HFF-Myc (cell line): ENCODE results near the gene ILDR1.

Source experiments
- DNase-seq: peaks from one replicate; pipeline ENCODE4 v3.0.0-alpha.2; 2011; ENCODE audit warnings: low read depth; ENCODE audit errors: extremely low read depth
- H3K4me3 ChIP-seq: replicated peaks from 2 replicates; pipeline ENCODE4 v1.5.1; 2011; ENCODE audit warnings: low read depth, mild to moderate bottlenecking, control low read depth, low read length
- TF ChIP-seq, protein P1 (sequence below): IDR thresholded peaks from 2 replicates; pipeline ENCODE4 v1.5.1; 2012; ENCODE audit warnings: mild to moderate bottlenecking, low read depth, low read length, control low read depth; ENCODE audit errors: missing control alignments

The ILDR1 gene

DNA sequence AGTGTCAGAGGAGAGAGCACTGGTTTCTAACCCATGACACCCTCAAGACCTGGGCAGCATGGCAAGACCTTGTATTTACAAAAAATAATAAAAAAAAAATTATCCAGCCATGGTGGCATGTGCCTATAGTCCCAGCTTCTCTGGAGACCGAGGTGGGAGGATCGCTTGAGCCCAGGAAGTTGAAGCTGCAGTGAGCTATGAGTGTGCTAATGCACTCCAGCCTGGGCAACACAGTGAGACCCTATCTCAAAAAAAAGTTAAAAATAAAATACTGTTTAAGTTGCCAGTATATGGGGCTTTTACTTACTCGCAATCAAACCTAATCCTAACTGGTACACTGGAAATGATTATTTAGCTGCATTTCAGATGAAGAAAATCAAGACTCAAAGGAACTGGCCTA, 20.2 kb downstream of the ILDR1 start:
- DNase-seq, result no peak
- no peak overlapping the region for H3K4me3 ChIP-seq
- TF ChIP-seq, protein P1, sequence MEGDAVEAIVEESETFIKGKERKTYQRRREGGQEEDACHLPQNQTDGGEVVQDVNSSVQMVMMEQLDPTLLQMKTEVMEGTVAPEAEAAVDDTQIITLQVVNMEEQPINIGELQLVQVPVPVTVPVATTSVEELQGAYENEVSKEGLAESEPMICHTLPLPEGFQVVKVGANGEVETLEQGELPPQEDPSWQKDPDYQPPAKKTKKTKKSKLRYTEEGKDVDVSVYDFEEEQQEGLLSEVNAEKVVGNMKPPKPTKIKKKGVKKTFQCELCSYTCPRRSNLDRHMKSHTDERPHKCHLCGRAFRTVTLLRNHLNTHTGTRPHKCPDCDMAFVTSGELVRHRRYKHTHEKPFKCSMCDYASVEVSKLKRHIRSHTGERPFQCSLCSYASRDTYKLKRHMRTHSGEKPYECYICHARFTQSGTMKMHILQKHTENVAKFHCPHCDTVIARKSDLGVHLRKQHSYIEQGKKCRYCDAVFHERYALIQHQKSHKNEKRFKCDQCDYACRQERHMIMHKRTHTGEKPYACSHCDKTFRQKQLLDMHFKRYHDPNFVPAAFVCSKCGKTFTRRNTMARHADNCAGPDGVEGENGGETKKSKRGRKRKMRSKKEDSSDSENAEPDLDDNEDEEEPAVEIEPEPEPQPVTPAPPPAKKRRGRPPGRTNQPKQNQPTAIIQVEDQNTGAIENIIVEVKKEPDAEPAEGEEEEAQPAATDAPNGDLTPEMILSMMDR, result no peak

DNA sequence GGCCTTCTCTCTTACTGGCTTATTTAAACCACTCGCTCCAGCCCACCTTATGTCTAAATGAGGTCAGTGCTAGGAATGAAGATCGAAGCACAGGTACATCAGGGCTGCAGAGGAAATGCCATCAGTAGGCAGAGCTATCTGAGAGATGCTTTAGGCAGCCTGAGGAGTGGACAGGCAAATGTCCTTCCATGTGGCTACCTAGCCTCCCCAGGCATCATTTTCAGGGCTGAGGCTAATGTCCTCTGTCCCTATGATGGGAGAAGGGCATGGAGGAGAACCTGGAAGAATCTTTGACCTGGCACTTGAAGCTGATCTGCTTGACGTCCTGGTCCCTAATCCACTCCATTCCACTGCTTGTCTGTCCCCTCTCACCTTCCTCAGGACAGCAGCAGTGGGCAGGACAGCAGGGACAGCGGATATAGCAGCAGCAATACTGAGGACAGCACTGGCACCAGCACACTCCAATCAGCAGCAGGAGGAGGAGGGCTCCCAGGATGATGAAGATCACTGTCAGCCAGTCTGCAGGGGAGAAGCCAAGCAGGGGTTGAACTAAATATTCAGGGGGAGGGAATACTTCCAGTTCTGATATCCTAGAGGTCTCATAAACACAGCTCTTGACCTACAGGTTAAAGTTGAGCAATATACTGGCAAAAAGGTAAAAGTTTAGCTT, 21.0 kb downstream of the ILDR1 start:
- TF ChIP-seq, protein P1, result no peak
- H3K4me3 ChIP-seq, result no peak overlapping the region
- no peak for DNase-seq

DNA sequence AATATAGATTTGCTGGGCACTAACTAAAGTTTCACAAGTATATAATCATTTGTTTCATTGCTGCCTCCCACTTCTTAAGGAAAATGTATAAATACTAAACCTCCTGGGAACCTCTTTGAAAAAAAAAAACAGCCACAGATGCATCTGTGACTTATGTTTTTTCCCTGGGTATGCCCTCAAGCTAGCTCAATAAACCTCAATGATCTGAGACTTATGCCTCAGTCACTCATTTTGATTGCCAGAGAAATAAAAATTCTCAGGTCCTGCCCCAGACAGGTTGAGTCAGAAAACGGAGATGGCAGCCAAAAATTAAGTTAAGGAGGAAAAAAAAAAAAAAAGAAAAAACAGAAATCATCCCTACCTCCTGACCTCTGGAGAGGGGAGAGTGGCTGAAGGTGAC, 22.1 kb downstream of the ILDR1 start:
- no peak overlapping the region for H3K4me3 ChIP-seq
- no peak for DNase-seq
- TF ChIP-seq, protein P1, result no peak

DNA sequence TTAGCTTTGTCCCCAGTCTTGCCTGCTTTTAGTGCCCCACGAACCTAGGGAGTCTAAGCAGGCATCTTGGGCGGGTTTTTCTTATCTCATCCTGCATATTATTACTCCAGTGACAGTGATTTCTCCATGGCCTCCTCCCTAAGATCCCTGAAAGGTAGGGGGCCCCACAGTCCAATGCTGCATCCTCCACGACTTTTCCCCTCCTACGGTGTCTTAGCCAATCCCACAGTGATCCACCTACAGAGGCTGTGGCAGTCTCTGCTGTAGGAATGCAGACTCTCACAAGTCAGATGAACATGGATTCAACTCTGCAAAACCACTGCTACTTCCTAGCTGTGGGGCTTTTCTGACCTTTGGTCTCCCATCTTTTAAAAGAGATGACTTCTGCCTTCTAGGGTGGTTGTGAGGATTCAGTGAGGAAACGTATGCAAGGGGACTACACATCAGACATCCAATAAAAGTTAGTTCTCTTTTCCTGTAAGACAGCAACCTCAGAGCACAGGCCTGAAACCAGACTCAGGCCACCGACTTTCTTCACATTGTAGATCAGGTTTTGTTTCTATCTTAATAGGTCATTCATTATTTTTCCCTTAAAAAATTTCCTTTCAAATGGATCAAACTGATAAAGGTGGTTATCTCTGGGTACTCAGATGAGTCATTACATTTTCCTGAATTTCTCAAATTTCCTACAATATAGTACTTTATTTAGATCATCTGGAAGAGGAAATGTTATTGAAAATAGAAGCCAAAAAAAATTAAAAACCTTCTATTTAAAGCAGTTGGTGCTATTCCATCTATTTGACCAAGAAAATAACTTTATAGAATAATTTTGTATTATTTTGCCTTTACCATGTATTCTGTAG, 23.2 kb downstream of the ILDR1 start:
- TF ChIP-seq, protein P1, result no peak
- DNase-seq, result no peak
- no peak overlapping the region for H3K4me3 ChIP-seq

DNA sequence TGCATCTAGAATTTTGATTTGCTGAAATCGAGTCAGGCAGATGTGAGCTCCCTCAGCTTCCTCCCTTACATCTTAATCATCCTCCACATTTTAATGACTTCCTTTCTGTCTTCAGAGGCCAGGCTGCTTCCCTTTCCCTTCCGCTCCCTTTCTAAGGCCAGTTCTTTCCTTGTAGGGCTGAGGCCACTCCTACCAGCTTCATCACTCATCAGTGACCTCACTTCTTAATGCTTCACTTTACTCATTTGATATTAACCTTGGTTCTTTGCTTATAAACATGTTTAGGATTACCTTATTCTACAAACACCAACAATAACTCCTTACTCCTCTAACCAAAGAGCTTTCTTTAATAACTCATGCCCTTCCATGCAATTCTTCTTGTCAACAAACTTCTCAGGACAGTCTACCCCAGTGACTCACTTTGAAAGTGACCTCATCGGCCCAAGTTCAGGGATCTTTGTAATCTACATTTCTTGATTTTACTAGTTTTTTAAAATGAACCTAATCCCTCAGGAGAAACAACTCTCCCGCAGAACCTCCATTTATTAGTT, 23.9 kb downstream of the ILDR1 start:
- TF ChIP-seq, protein P1, result no peak
- DNase-seq, result peak; percentile 5
- no peak overlapping the region for H3K4me3 ChIP-seq

DNA sequence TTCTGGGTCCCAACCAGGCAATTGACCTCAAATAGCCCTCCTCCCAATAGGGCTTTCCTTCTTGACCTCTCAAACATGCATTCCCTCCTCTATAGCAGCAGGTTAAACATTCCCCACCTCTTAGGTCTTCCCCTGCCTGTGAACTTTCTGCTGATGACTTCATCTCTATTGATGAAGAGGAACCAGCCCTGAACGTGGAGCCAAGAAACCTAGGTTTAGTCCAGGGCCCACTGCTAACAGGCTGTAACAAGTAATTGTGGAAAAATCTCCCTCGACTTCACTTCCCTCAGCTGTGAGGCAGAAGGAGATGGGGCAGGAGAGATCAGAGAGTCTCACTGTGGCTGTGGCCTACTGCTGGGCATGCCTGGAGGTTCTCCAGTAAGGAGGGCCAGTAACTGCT, 24.7 kb downstream of the ILDR1 start:
- TF ChIP-seq, protein P1, result no peak
- no peak overlapping the region for H3K4me3 ChIP-seq
- DNase-seq, result no peak
